ENCODE results near the gene MARVELD3. TPM values are rescaled to one million over a fixed set of nuclear protein-coding genes. Genes with fewer than 3 reads are reported as not detected.

Gene MARVELD3
- total RNA-seq, 1 experiment from 2014 or later: 27.0 TPM

DNA sequence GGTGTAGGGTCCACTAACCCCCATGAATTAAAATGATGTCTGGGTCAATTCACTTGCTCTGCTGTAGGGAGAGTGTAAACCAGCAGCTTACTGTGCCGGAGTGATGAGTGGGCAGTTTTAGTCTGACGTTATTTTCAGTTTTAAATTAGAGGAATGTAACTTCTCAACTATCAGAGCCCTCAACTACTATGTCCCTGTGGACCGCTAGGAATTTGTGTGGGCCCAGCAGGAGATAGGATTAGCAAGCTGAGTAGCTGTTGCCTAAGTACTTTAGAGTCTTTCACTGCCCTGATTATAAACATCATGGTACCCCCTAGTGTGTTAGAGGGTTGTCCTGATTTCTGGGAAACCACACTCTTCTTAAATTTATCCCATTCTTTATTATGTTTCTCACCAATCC is 11.4 kb downstream of the MARVELD3 start:
- Histone ChIP-seq H2AFZ (ENCODE audit: low read length) (no peak overlapping the region), H2BK15ac (ENCODE audit: low read depth, low read length) (no peak overlapping the region), H3K4me2 (ENCODE audit: insufficient read depth, insufficient read length, low read length) (no peak overlapping the region), H2BK5ac (ENCODE audit: insufficient read length, low read length) (no peak overlapping the region), H3K4ac (ENCODE audit: low read depth, low read length) (no peak overlapping the region), H3K27me3 (ENCODE audit: insufficient read depth, low read length) (no peaks in the 10 kb centered on the region), H3K9me3 (ENCODE audit: control insufficient read depth, low read depth, low read length) (no peaks in the 10 kb centered on the region), H2AK5ac (ENCODE audit: insufficient read length, low read length) (no peak overlapping the region), H3K23me2 (ENCODE audit: insufficient read length, low read depth, low read length, poor library complexity, severe bottlenecking) (no peaks in the 10 kb centered on the region), H3K27ac (ENCODE audit: insufficient read length, low read depth, low read length) (no peak overlapping the region), H3K23ac (ENCODE audit: insufficient read length, low read depth, low read length) (no peak overlapping the region), H4K91ac (ENCODE audit: insufficient read length, low read depth, low read length) (no peak overlapping the region), H4K20me1 (ENCODE audit: control insufficient read depth, insufficient read depth, insufficient read length) (no peaks in the 10 kb centered on the region), H2BK12ac (ENCODE audit: insufficient read length, low read depth, low read length) (no peak overlapping the region), H3K4me1 (ENCODE audit: insufficient read depth, low read length) (peaks cover 7% of the 10 kb centered on the region), H4K8ac (replicated peaks; ENCODE audit: insufficient read length, low read depth, low read length) (no peak overlapping the region), H3K9ac (ENCODE audit: extremely low read depth, insufficient read length, low read length) (no peak overlapping the region), H4K5ac (ENCODE audit: insufficient read length, low read depth, low read length) (no peak overlapping the region), H3K14ac (ENCODE audit: insufficient read depth, low read length) (no peak overlapping the region), H3T11ph (ENCODE audit: low read length) (no peak overlapping the region), H2BK120ac (ENCODE audit: low read depth, low read length, poor library complexity, severe bottlenecking) (no peak overlapping the region), H3K56ac (ENCODE audit: insufficient read length, low read depth, low read length) (no peak overlapping the region), H3K18ac (ENCODE audit: insufficient read length, low read depth, low read length) (no peak overlapping the region), H3K79me2 (ENCODE audit: insufficient read depth, low read length) (no peaks in the 10 kb centered on the region), H3K79me1 (ENCODE audit: insufficient read depth, low read depth, low read length, poor library complexity, severe bottlenecking) (no peaks in the 10 kb centered on the region), H2BK20ac (ENCODE audit: low read depth, low read length, poor library complexity, severe bottlenecking) (no peak overlapping the region)
- peaks cover 11 to 50% (median 41%) of the 10 kb centered on the region in 3 experiments; a peak in 6 of 7 replicates for H3K36me3 Mint-ChIP-seq (ENCODE audit: insufficient read depth in 1 of 3, low read depth in 3 of 3)
- no CpG with 5 or more reads among the region's 3 CpGs for WGBS (ENCODE audit: extremely low coverage, insufficient read length, low lambda C conversion rate)
- H3K4me3 Mint-ChIP-seq: no peak overlapping the region; a peak in 2 of 5 replicates
- no peaks in the 10 kb centered on the region for H3K27me3 Mint-ChIP-seq (ENCODE audit: low read depth)
- peaks cover 25 to 31% of the 10 kb centered on the region in 2 experiments for H3K4me1 Mint-ChIP-seq
- no peaks in the 10 kb centered on the region for H3K9me3 Mint-ChIP-seq
- peak overlapping the region; percentile 61 to 90 (median 89); a peak in 6 of 7 replicates for H3K27ac Mint-ChIP-seq
- TF ChIP-seq, protein P1, sequence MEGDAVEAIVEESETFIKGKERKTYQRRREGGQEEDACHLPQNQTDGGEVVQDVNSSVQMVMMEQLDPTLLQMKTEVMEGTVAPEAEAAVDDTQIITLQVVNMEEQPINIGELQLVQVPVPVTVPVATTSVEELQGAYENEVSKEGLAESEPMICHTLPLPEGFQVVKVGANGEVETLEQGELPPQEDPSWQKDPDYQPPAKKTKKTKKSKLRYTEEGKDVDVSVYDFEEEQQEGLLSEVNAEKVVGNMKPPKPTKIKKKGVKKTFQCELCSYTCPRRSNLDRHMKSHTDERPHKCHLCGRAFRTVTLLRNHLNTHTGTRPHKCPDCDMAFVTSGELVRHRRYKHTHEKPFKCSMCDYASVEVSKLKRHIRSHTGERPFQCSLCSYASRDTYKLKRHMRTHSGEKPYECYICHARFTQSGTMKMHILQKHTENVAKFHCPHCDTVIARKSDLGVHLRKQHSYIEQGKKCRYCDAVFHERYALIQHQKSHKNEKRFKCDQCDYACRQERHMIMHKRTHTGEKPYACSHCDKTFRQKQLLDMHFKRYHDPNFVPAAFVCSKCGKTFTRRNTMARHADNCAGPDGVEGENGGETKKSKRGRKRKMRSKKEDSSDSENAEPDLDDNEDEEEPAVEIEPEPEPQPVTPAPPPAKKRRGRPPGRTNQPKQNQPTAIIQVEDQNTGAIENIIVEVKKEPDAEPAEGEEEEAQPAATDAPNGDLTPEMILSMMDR (conservative IDR thresholded peaks at IDR 0.05): no peak
- peak; percentile 65 for DNase-seq

All from H9 (cell line).